ENCODE results near the gene CCL22. TPM values are rescaled to one million over a fixed set of nuclear protein-coding genes. Genes with fewer than 3 reads are reported as not detected.

Gene CCL22
- polyA plus RNA-seq, 2 of the 4 experiments (the other 2 are of a cell fraction) = not detected

- Histone ChIP-seq H3K4me3 (no peak within 1 kb of the TSS), H3K4me1 (no peaks in the 10 kb centered on the region), H3K9me3 (no peaks in the 10 kb centered on the region), H3K27ac (no peak within 1 kb of the TSS), H3K4me2 (no peak within 1 kb of the TSS)
- 66% methylated on average over 17 of the region's 17 CpGs for WGBS (ENCODE audit: missing lambda C conversion rate)
- no peak for DNase-seq (ENCODE audit: low read depth in 1 of 2, low spot score in 1 of 2)
- CTCF ChIA-PET = interaction anchor here (1.8 to 3.8 kb wide), 4 partner anchors 9 to 104 kb away, joined by 8 to 47 read pairs (median 10); no protein-coding TSS in a partner anchor
- POLR2A ChIA-PET = no interaction called here
- no peak for FAIRE-seq
- TF ChIP-seq HES2 (IDR thresholded peaks at IDR 0.05) (no peak), CBX2 (IDR thresholded peaks at IDR 0.05; ENCODE audit: borderline replicate concordance, low read depth) (no peak), ELK1 (IDR thresholded peaks at IDR 0.05; ENCODE audit: low read depth, low read length) (no peak), POLR2AphosphoS2 (conservative IDR thresholded peaks at IDR 0.05; ENCODE audit: low read length) (no peak), EHF (CRISPR knock-in tag; IDR thresholded peaks at IDR 0.05) (no peak), RARB (CRISPR knock-in tag; IDR thresholded peaks at IDR 0.05) (no peak), JUNB (IDR thresholded peaks at IDR 0.05) (no peak), ESRRA (IDR thresholded peaks at IDR 0.05; ENCODE audit: borderline replicate concordance, low read length) (no peak), ZSCAN20 (CRISPR knock-in tag; IDR thresholded peaks at IDR 0.05) (no peak), KDM1A (IDR thresholded peaks at IDR 0.05; ENCODE audit: low read depth) (no peak)
- peak; percentile 47 to 53; a peak in 3 of 6 replicates for ATAC-seq
Measured at GRCh38 chr16:57403965-57404817, 45.6 kb downstream of the CCL22 start, which contains the start of gene CCL17. TSS of gene CCL17 (plus strand) at chr16:57404767. CDS start at chr16:57413933, 9,166 bp downstream.

DNA sequence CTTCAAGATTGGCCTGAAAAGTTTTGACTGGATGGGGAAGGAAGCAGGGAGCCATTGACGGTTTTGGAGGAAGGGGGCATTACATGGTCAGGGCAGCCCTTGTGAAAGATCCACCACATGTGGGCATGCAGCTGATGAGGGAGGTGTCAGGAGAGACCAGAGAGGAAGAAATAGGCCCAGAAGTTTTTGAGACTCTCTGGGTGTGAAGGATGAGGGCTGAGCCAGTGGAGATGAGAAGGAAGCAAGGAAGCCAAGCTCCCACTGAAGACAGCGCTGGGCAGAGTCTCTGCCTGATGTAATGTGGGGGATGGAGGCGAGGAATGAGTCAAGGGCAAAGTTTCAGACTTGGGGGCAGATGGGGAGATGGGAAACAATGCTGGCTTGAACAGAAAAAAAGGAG is 46.5 kb downstream of the CCL22 start:
- TF ChIP-seq, protein P1, sequence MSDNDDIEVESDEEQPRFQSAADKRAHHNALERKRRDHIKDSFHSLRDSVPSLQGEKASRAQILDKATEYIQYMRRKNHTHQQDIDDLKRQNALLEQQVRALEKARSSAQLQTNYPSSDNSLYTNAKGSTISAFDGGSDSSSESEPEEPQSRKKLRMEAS (IDR thresholded peaks at IDR 0.05) = no peak
- TF ChIP-seq RCOR1 (IDR thresholded peaks at IDR 0.05; ENCODE audit: low read depth, low read length) (no peak), RAD21 (conservative IDR thresholded peaks at IDR 0.05 in 1 of 2, IDR thresholded peaks at IDR 0.05 in 1 of 2) (no peak), FOSL2 (IDR thresholded peaks at IDR 0.05) (no peak), FOSL2 (CRISPR knock-in tag; IDR thresholded peaks at IDR 0.05) (no peak), BCL3 (IDR thresholded peaks at IDR 0.05) (no peak), JUNB (IDR thresholded peaks at IDR 0.05) (no peak), HEYL (CRISPR knock-in tag; IDR thresholded peaks at IDR 0.05) (no peak), HDAC2 (IDR thresholded peaks at IDR 0.05) (no peak), HOXB13 (CRISPR knock-in tag; IDR thresholded peaks at IDR 0.05; ENCODE audit: low read depth) (no peak), ZSCAN20 (CRISPR knock-in tag; IDR thresholded peaks at IDR 0.05) (no peak), CBX8 (IDR thresholded peaks at IDR 0.05) (no peak), ZFP36 (IDR thresholded peaks at IDR 0.05; ENCODE audit: borderline replicate concordance, partially characterized antibody) (no peak), RFX5 (IDR thresholded peaks at IDR 0.05) (no peak), FOXS1 (CRISPR knock-in tag; IDR thresholded peaks at IDR 0.05) (no peak), KDM5A (IDR thresholded peaks at IDR 0.05) (no peak)
- TF ChIP-seq, protein P2, sequence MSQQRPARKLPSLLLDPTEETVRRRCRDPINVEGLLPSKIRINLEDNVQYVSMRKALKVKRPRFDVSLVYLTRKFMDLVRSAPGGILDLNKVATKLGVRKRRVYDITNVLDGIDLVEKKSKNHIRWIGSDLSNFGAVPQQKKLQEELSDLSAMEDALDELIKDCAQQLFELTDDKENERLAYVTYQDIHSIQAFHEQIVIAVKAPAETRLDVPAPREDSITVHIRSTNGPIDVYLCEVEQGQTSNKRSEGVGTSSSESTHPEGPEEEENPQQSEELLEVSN (IDR thresholded peaks at IDR 0.05; ENCODE audit: borderline replicate concordance, low read depth) = no peak
- FAIRE-seq = no peak
- WGBS (ENCODE audit: missing lambda C conversion rate) = 51% methylated on average over 3 of the region's 3 CpGs
- Histone ChIP-seq H3K4me3 (no peak overlapping the region), H3K4me2 (no peak overlapping the region), H3K9me3 (no peaks in the 10 kb centered on the region), H3K4me1 (no peaks in the 10 kb centered on the region), H3K27ac (no peak overlapping the region)
- no peak for DNase-seq (ENCODE audit: low read depth in 1 of 2, low spot score in 1 of 2)
- peak in 1 of 2 experiments; percentile 19; a peak in 2 of 6 replicates for ATAC-seq
- POLR2A ChIA-PET = no interaction called here
- CTCF ChIA-PET = interaction anchor here (0.9 to 3.8 kb wide), 6 partner anchors 8 to 121 kb away, joined by 3 to 47 read pairs (median 9); no protein-coding TSS in a partner anchor

Data from A549 (cell line).